GM18505 (cell line): ENCODE measurements around the gene HDAC11.

Source experiments
- ATAC-seq: cut with Tn5 transposase; IDR thresholded peaks from one replicate; pipeline ENCODE4 v1.9.1; 2021; ENCODE audit not compliant: unreplicated experiment
- POLR2A ChIP-seq: IDR thresholded peaks from 4 replicates; pipeline ENCODE4 v1.6.1; 2011; ENCODE audit warnings: borderline replicate concordance; ENCODE audit not compliant: insufficient read depth, insufficient read length; ENCODE audit errors: extremely low read depth

The HDAC11 gene

GRCh38 chr3:13547591-13548371 is 67.7 kb downstream of the HDAC11 start:
- ATAC-seq: no peak
- TF ChIP-seq POLR2A: no peak

DNA sequence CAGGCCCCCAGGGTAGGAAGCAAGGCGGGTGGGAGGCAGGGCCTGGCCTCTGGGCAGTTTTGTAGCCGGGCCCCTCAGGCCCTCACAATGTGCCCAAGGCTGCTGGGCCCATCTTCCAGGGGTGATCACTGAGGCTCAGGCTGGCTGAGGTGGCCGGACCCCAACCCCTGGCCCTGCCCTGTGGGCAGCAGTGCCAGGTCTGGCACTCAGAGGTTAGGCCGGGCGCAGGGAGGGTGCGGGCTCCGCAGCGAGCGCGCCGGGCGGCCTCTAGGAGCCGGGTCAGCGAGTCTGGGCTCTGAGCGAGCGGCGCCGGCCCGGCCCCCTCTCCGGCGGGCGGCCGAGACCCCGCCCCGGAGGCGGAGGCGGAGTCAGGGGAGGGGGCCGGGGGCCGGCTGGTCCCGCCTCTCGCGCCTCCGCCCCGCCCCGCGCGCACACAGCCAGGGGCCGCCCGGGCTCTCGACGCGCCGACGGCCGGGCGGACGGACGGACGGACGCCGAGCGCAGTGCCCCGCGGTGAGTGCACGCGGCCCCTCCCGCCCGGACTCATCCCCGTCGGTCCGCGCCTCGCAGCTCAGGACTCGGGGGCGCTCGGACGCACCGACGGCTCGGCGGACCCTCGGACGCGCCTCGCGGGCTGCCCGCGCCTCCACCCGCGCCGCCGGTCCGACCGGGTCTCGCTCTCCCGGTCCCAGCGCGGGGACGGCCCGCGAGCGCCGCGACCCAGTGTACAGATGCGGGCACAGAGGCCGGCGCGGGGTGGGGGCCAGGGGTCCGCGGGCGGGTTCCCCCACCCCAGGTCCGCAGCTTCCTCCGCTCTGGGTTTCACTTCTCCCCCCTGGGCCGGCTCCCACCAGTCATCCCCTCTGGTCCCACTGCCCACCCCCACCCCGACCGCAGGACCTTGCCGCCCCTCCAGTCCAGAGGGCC is 68.9 kb downstream of the HDAC11 start, which contains the start of gene FBLN2:
TSS of gene FBLN2 (plus strand) at position 430 of the 927 bp plus-strand sequence. CDS start 21,231 bp downstream, outside the sequence.
- ATAC-seq: no peak
- TF ChIP-seq POLR2A: no peak

- TF ChIP-seq POLR2A: no peak
- ATAC-seq: no peak
Measured at GRCh38 chr3:13549623-13550422, 69.7 kb downstream of the HDAC11 start.

- no peak for TF ChIP-seq POLR2A
- ATAC-seq: no peak
Measured at GRCh38 chr3:13550423-13550690, 70.3 kb downstream of the HDAC11 start.

- TF ChIP-seq POLR2A: no peak
- ATAC-seq: no peak
Measured at GRCh38 chr3:13550791-13551360, 70.8 kb downstream of the HDAC11 start.

DNA sequence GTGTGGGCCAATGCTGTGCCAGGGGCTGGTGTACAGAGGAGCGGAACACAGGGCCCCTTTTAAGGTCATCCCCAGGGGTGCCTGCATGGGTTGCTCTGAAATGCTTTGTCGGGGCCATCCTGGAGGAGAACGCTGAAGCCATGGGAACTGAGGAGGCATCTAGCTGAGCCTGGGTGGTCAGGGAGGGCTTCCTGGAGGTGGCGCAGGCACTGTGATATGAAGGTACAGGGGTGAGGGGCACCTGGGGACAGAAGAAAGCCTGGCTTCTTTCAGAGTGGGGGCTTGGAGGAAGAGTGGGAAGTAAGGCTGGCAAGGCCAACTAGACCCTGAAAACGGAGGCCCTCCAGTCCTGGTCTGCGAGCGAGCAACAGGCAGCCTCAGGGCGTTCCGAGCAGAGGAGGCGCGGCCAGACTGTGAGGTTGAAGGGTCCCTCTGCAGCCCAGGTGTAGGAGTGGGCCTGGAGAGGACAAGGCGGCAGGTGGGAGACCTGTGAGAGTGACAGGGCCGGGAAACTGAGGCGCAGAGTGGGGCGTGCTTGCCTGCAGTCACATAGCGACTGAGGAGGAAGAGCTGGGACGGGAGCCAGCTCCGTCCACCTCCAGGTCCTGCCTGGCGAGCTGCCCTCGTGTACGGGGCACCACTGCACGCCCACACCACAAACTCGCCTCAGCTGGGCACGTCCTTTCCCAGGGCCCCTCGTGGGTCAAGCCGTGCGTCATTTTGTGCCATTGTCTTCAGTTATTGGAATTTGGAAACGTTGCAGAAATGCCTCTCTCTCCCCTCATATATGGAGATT is 72.9 kb downstream of the HDAC11 start:
- TF ChIP-seq POLR2A: no peak
- ATAC-seq: no peak

DNA sequence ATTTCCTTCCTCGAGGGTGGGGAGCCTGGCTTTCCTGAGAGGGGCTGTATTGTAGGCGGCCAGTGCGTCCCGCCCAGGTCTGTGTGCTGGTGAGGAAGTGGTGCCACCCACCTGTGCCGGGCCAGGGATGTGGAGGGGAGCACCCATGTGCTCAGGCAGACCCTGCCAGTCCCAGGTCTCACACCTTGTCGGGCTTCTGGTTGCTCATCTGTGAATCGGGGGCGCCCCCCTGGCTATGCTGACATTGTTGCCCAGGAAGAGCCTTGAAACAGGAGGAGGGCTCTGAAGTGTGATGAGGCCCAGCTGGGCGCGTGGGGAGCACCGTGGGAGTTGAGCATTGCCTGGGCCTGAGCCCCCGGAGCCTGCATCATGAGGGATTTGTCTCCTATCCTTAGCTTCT is 73.6 kb downstream of the HDAC11 start:
- no peak for TF ChIP-seq POLR2A

GRCh38 chr3:13555753-13556152 is 75.6 kb downstream of the HDAC11 start:
- ATAC-seq: no peak
- TF ChIP-seq POLR2A: no peak

More for the DNA sequence above, 73.6 kb downstream of the HDAC11 start:
- no peak for ATAC-seq
